Bone marrow (tissue), 2 donors: Measurements from ENCODE around the gene SMIM36.
"Not testable (repeated sequence)": the region's sequence is repeated elsewhere in the genome, so short reads cannot be mapped to it uniquely, and the experiment has no call there.

Source experiments
- DNase-seq, 2 donors: peaks; one replicate each; lab custom pipeline; 2025; lab: John Stamatoyannopoulos, UW

Gene SMIM36

GRCh38 chr17:55501626-55502025, 9.6 kb downstream of the SMIM36 start:
- not testable (repeated sequence) for DNase-seq

- no peak for DNase-seq
Measured at GRCh38 chr17:55500103-55500502, 11.1 kb downstream of the SMIM36 start.

GRCh38 chr17:55496094-55496881, 15.0 kb downstream of the SMIM36 start:
- DNase-seq: no peak

- DNase-seq: no peak
Measured at GRCh38 chr17:55495239-55495638, 16.0 kb downstream of the SMIM36 start.

DNA sequence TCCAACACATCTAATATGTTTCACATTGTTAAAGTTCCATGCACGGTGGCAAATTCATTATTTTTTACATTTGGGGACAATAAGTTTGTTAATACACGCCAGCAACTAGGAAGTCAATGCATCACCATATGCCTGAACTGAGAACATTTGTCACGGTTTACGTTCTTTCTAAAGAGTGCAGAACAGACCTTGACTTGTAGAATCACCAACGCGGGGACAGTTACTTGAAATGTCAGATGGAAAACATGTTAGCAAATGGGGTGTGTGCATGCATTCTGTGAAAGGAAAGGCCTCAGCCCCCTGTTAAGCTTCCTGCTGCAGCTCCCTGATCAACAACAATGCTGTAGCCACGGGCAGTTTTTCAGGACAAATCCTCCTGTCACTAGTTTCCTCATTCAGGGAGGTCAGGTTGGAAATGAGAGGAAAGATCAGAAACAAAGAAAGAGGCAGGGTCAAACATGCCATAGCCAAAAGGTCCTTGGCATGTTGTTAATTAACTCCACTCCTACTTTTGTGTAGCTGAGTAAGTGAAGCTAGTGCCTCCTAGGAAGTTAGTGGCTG, 18.4 kb downstream of the SMIM36 start:
- DNase-seq: no peak

DNA sequence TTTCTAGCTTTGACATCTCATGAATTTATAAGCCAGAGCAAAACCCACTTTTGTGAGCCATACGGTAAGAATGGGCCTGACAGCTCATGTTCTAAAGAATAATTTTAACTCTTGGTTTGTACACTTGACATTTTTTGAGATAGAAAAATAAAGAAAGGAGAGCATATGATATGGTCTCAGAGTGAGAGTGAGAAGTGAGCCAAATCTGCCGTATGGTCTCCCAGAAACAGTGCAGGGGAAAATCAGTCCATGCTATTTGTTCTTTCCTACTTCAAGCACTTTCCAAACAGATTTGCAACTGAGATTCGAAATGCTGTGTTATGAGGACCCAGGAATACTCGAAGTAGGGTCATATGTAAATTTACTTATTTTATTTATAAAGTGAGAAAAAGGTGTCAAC, 20.9 kb downstream of the SMIM36 start:
- no peak for DNase-seq

DNA sequence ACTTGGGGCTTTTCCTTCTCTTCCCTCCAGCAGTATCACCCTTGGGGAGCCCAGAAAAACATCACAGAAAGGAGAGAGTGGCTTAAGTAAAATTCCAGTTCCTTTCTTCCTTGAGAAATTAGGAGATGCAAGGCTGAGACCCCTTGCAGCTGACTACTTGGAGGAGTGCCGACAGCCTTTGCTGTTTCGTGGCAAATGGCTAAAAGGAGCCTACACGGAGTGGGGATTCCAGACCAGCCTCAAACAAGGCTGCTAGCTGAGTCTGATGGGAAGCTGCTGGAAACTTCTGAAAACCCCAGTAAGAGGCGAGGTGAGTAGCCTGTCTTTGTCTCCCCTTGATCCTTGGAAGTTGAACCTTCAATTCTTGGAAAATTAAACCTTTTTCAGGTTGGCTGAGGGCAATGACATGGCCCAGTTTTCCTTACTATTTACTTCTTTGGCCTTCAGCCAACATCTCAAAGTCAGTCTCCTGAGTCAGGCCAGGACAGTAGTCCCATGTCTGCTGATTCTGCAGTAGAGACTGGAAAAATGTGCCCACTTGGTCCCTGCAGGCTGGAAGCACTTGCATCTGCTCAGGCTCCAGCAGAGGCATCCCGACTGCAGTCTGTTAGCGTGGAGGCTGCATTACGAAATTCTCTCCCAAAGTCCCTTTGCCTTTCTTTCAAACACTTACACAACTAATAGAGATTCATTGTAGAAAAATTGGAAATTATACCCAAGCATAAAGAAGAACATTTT, 23.4 kb downstream of the SMIM36 start:
- no peak for DNase-seq

DNA sequence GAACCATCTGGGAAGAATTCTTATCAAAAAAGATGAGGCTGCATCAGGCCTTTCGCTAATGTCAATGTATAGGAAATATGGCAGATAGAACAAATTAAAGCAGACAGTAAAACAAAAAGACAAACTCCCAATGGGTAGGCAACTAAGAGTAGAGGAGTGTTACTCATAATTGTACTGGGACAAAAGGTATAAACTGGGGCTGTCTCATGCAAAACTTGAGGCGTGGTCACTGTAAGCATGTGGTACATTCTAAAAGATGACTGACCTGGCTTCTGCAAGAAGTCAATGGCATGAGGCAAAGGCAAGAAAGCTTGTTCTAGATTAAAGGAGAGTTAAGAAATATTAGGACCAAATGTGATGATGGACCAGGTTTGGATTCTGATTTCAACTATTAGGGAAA, 26.7 kb downstream of the SMIM36 start:
- DNase-seq: no peak

GRCh38 chr17:55482591-55483389, 28.5 kb downstream of the SMIM36 start:
- no peak for DNase-seq

DNA sequence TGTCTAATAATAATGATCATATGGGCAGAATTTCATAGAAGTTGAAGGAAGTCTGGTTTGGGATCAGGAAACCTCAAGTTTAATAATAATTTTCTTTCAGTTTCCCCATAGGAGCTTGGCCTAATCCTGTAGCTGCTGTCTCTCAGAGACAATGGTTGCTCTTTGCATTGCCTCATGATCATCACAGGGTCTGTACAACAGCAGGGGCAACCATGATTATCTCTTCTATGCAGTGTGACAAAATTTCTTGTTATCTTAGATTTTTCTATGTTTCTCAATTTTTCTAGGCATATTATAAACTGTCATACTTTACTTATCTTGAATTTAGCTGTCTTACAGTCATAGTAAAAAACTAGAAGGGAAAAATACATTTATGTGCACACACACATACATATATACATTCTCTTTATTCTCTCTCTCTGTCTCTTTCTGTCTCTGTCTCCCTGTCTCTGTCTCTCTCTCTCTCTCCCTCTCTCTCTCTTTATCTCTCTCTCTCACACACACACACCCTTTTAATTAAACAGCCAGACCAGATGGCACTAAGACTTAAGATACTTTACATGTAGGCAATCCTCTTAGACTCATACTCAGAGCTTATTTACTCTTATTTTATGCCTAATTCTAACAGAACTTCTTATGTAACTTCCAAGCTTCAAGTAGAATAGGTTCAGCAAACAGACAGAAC, 30.5 kb downstream of the SMIM36 start:
- no peak for DNase-seq

DNA sequence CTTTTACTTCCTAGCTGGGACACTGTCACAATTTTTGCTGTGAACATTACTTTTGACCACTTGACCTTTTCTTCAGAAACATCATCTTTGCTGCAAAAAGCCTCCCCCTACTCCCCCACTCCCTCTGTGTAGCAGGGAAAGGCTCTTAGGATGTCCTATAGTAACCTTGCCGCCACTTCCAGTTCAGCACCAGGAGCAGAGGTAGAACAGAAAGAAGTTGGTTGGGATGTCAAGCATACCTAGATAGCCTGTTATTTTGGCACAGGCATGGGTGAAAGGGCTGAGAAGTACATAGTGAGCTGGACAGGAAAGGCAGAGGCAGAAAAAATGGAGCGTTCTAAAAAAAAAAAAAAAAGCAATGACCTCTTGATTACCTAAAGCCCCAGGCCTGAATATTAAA, 31.3 kb downstream of the SMIM36 start:
- no peak for DNase-seq

DNA sequence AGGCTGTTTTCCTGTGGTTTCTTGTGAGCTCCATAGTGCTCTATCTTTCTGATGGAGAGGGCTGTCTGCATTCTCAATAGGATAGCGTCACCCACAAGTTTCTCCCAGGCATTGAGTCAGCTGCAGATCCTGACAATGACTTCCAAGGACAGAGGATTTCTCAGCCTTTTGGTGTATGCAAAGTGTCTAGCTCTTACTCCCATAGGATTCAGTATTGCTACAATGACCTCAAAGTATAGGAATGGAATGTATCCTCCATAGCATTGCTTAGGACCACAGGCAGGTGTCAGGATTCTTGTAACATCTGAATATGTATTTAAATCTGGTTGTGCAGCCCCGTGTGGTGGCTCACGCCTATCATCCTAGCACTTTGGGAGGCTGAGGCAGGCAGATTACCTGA, 32.3 kb downstream of the SMIM36 start:
- no peak for DNase-seq

GRCh38 chr17:55466671-55467070, 44.6 kb downstream of the SMIM36 start:
- DNase-seq: no peak

- DNase-seq: not testable (repeated sequence)
Measured at GRCh38 chr17:55465771-55466170, 45.5 kb downstream of the SMIM36 start.

- no peak for DNase-seq
Measured at GRCh38 chr17:55463600-55463999, 47.7 kb downstream of the SMIM36 start.

DNA sequence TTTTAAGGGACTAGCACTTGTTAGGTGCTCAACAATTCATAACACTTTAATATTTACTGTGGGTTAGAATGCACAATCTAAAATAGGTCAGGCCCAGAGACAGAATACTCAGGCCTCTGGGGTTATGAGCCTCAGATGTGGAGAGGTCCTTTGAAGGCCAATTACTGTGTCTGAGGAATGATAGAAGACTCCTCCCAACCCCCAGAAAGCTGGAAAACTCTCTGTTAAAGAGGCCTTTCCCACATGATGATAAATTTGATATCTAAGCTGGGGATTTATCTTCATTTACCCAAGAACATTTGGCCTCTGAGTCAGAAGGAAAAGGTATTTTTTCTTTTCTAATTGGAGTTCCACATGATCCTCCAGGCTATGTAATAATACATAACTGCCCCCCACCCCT, 48.5 kb downstream of the SMIM36 start:
- DNase-seq: no peak

GRCh38 chr17:55462234-55462633, 49.0 kb downstream of the SMIM36 start:
- no peak for DNase-seq

DNA sequence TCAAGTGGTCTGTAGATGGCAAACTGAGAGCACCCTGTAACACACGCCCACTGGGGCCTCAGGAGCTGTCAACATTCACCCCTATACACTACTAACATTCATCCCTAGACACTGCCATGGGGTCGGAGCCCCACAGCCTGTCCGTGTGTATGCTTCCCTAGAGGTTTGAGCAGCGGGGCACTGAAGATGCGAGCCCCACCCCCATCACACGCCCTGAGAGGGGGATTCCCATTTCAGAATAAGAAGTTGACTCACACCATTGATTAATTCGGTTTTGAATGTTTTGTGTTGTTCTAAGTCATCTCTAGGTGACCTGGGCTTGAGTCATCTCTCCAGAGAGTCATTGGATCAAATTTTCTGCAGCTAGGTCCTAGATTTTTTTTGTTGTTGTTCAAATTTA, 52.3 kb downstream of the SMIM36 start:
- DNase-seq: no peak

DNA sequence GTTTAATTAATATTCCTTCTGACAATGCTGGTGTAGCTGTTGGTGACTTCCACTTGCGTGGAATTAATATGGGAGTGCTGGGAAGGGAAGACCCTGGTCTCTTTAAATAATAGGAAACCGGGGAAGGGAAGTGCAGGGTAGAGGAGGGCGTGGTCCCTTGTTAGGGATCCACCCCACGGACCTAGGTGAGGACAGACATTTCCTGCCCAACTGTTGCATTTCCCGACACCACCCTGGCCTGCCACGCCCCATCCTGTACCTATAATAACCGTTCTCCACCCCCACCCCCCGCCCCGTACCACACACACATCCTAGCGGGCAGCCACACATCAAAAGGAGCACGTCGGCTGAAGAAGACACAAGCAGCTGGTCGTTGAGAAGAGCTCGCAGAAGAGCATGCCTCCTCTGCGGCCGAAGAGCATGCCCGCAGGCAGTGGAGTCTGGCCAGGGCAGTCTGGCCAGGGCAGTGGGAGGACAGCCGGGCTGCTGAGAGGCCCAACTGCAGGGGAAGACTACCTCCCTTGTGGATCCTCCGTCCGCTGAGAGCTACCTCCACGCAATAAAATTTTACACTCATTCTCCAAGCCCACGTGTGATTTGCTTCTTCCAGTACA, 52.9 kb downstream of the SMIM36 start:
- DNase-seq: no peak

- DNase-seq: no peak
Measured at GRCh38 chr17:55456307-55457240, 54.7 kb downstream of the SMIM36 start.
